Esophagus muscularis mucosa (tissue), 4 donors: ENCODE data around the gene TMEM229B.

ENCODE experiments used
- CTCF ChIP-seq, 3 experiments: fragments of 200-600 bp in 2 of 3; fragments of 450-650 bp in 1 of 3; sonication (generic) in 2 of 3; IDR thresholded peaks; one replicate each; pipeline ENCODE4 v1.5.1; 2017 to 2019; ENCODE audit warnings: antibody characterized with exemption in 3 of 3, mild to moderate bottlenecking in 2 of 3, moderate library complexity in 1 of 3
- EP300 ChIP-seq: sonication (generic); formaldehyde crosslinking; IDR thresholded peaks from one replicate; pipeline ENCODE4 v1.6.1; 2017; ENCODE audit warnings: antibody characterized with exemption
- POLR2AphosphoS5 ChIP-seq, 2 donors: sonication (generic); formaldehyde crosslinking; IDR thresholded peaks; one replicate each; pipeline ENCODE4 v1.6.1; 2017; ENCODE audit warnings: antibody characterized with exemption in 2 of 2

GRCh38 chr14:67533754-67534085 lies 45.2 kb upstream of the TMEM229B start:
- TF ChIP-seq CTCF (IDR thresholded peaks at IDR 0.05) (no peak), POLR2AphosphoS5 (IDR thresholded peaks at IDR 0.05) (no peak), EP300 (no peak)
